GM08714 (cell line): ENCODE results near the gene FGF10.

ENCODE experiments used
- H3K4me3 ChIP-seq: fragments of 200-500 bp; sonication (Bioruptor generic); 2 replicates; pipeline ENCODE4 v1.5.1; 2014; ENCODE audit warnings: mild to moderate bottlenecking, low read length, inconsistent platforms
- ZNF274 ChIP-seq: IDR thresholded peaks from 2 replicates; pipeline ENCODE4 v1.6.1; 2012; ENCODE audit warnings: mild to moderate bottlenecking, low read depth, low read length

The FGF10 gene

GRCh38 chr5:44320188-44320587 lies 69.0 kb downstream of the FGF10 start:
- TF ChIP-seq ZNF274 = no peak

GRCh38 chr5:44318883-44319282 lies 70.3 kb downstream of the FGF10 start:
- H3K4me3 ChIP-seq = no peak overlapping the region
- TF ChIP-seq ZNF274 = no peak

More at GRCh38 chr5:44320188-44320587, 69.0 kb downstream of the FGF10 start:
- H3K4me3 ChIP-seq = no peak overlapping the region

- no peak for TF ChIP-seq ZNF274
- H3K4me3 ChIP-seq = no peak overlapping the region
Observed at GRCh38 chr5:44312374-44312773, 76.8 kb downstream of the FGF10 start.

- H3K4me3 ChIP-seq = no peak overlapping the region
- no peak for TF ChIP-seq ZNF274
Observed at GRCh38 chr5:44300551-44300950, 88.7 kb downstream of the FGF10 start.

- no peak overlapping the region for H3K4me3 ChIP-seq
Observed at GRCh38 chr5:44299394-44299793, 89.8 kb downstream of the FGF10 start.

GRCh38 chr5:44294516-44294915 lies 94.7 kb downstream of the FGF10 start:
- TF ChIP-seq ZNF274 = no peak
- no peak overlapping the region for H3K4me3 ChIP-seq

More at GRCh38 chr5:44299394-44299793, 89.8 kb downstream of the FGF10 start:
- TF ChIP-seq ZNF274 = no peak

- H3K4me3 ChIP-seq = no peak overlapping the region
- no peak for TF ChIP-seq ZNF274
Observed at GRCh38 chr5:44292736-44293135, 96.5 kb downstream of the FGF10 start.

GRCh38 chr5:44278469-44278868 lies 110.8 kb downstream of the FGF10 start:
- TF ChIP-seq ZNF274 = no peak
- H3K4me3 ChIP-seq = no peak overlapping the region

- no peak for TF ChIP-seq ZNF274
- H3K4me3 ChIP-seq = no peak overlapping the region
Observed at GRCh38 chr5:44275908-44276307, 113.3 kb downstream of the FGF10 start.

GRCh38 chr5:44275329-44275728 lies 113.9 kb downstream of the FGF10 start:
- no peak overlapping the region for H3K4me3 ChIP-seq

GRCh38 chr5:44267909-44268308 lies 121.3 kb downstream of the FGF10 start:
- no peak for TF ChIP-seq ZNF274
- H3K4me3 ChIP-seq = no peak overlapping the region

More at GRCh38 chr5:44275329-44275728, 113.9 kb downstream of the FGF10 start:
- TF ChIP-seq ZNF274 = no peak

GRCh38 chr5:44266882-44267576 lies 122.2 kb downstream of the FGF10 start:
- no peak overlapping the region for H3K4me3 ChIP-seq
- TF ChIP-seq ZNF274 = no peak

GRCh38 chr5:44265713-44266112 lies 123.5 kb downstream of the FGF10 start:
- TF ChIP-seq ZNF274 = no peak
- no peak overlapping the region for H3K4me3 ChIP-seq

- no peak overlapping the region for H3K4me3 ChIP-seq
- no peak for TF ChIP-seq ZNF274
Observed at GRCh38 chr5:44260793-44261192, 128.4 kb downstream of the FGF10 start.

- no peak overlapping the region for H3K4me3 ChIP-seq
- no peak for TF ChIP-seq ZNF274
Observed at GRCh38 chr5:44257653-44258365, 131.4 kb downstream of the FGF10 start.
